H9 (cell line): ENCODE results near the gene CCDC187. TPM values are rescaled to one million over a fixed set of nuclear protein-coding genes. Genes with fewer than 3 reads are reported as not detected.

ENCODE experiments used
- DNase-seq: peaks from one replicate; pipeline ENCODE4 v3.0.0-alpha.2; 2017
- H2AFZ ChIP-seq: one replicate; pipeline ENCODE4 v1.6.1; 2013; ENCODE audit warnings: mild to moderate bottlenecking, low read length, control low read depth, moderate library complexity
- H2AK5ac ChIP-seq: 2 replicates; pipeline ENCODE4 v1.6.1; 2013; ENCODE audit warnings: low read length, control low read depth, mixed read lengths; ENCODE audit not compliant: insufficient read length
- H2BK120ac ChIP-seq: one replicate; pipeline ENCODE4 v1.6.1; 2013; ENCODE audit warnings: low read depth, mild to moderate bottlenecking, low read length, control low read depth, inconsistent platforms; ENCODE audit not compliant: poor library complexity, severe bottlenecking
- H2BK12ac ChIP-seq: 2 replicates; pipeline ENCODE4 v1.6.1; 2013; ENCODE audit warnings: low read length, control low read depth, mixed read lengths, low read depth; ENCODE audit not compliant: insufficient read length
- H2BK15ac ChIP-seq: 2 replicates; pipeline ENCODE4 v1.6.1; 2013; ENCODE audit warnings: low read depth, low read length, control low read depth
- H2BK20ac ChIP-seq: one replicate; pipeline ENCODE4 v1.6.1; 2013; ENCODE audit warnings: low read depth, mild to moderate bottlenecking, low read length, control low read depth, inconsistent platforms; ENCODE audit not compliant: poor library complexity, severe bottlenecking
- H2BK5ac ChIP-seq: 2 replicates; pipeline ENCODE4 v1.6.1; 2013; ENCODE audit warnings: low read length, control low read depth, mixed read lengths; ENCODE audit not compliant: insufficient read length
- H3K14ac ChIP-seq: 2 replicates; pipeline ENCODE4 v1.6.1; 2013; ENCODE audit warnings: low read length, control low read depth; ENCODE audit not compliant: insufficient read depth
- H3K18ac ChIP-seq: 2 replicates; pipeline ENCODE4 v1.6.1; 2013; ENCODE audit warnings: low read depth, mild to moderate bottlenecking, mixed read lengths, low read length, control low read depth; ENCODE audit not compliant: insufficient read length
- H3K23ac ChIP-seq: 2 replicates; pipeline ENCODE4 v1.6.1; 2013; ENCODE audit warnings: low read length, control low read depth, mixed read lengths, low read depth; ENCODE audit not compliant: insufficient read length
- H3K23me2 ChIP-seq: 2 replicates; pipeline ENCODE4 v1.6.1; 2013; ENCODE audit warnings: low read depth, mild to moderate bottlenecking, mixed read lengths, low read length, control low read depth; ENCODE audit not compliant: insufficient read length, poor library complexity, severe bottlenecking
- H3K27ac ChIP-seq: 2 replicates; pipeline ENCODE4 v1.5.1; 2013; ENCODE audit warnings: low read length, control low read depth, mixed read lengths, low read depth; ENCODE audit not compliant: insufficient read length
- H3K27me3 ChIP-seq: 2 replicates; pipeline ENCODE4 v1.6.1; 2013; ENCODE audit warnings: low read length, control low read depth, inconsistent platforms; ENCODE audit not compliant: insufficient read depth
- H3K4ac ChIP-seq: 2 replicates; pipeline ENCODE4 v1.6.1; 2013; ENCODE audit warnings: low read depth, mild to moderate bottlenecking, control low read depth, inconsistent platforms, low read length, moderate library complexity
- H3K4me1 ChIP-seq: 2 replicates; pipeline ENCODE4 v1.6.1; 2013; ENCODE audit warnings: low read length, control low read depth, inconsistent platforms; ENCODE audit not compliant: insufficient read depth
- H3K4me2 ChIP-seq: 2 replicates; pipeline ENCODE4 v1.6.1; 2013; ENCODE audit warnings: low read length, control low read depth, mixed read lengths; ENCODE audit not compliant: insufficient read length, insufficient read depth
- H3K56ac ChIP-seq: 2 replicates; pipeline ENCODE4 v1.6.1; 2013; ENCODE audit warnings: low read depth, mild to moderate bottlenecking, mixed read lengths, low read length, control low read depth; ENCODE audit not compliant: insufficient read length
- H3K79me1 ChIP-seq: 2 replicates; pipeline ENCODE4 v1.6.1; 2013; ENCODE audit warnings: low read depth, mild to moderate bottlenecking, moderate library complexity, low read length, control low read depth, inconsistent platforms; ENCODE audit not compliant: insufficient read depth, poor library complexity, severe bottlenecking
- H3K79me2 ChIP-seq: 2 replicates; pipeline ENCODE4 v1.6.1; 2013; ENCODE audit warnings: low read length, control low read depth, inconsistent platforms; ENCODE audit not compliant: insufficient read depth
- H3K9ac ChIP-seq: 2 replicates; pipeline ENCODE4 v1.6.1; 2013; ENCODE audit warnings: low read length, control low read depth, mixed read lengths; ENCODE audit not compliant: insufficient read length; ENCODE audit errors: extremely low read depth
- H3K9me3 ChIP-seq: one replicate; pipeline ENCODE4 v1.6.1; 2013; ENCODE audit warnings: low read depth, low read length, inconsistent platforms; ENCODE audit not compliant: control insufficient read depth
- H3T11ph ChIP-seq: one replicate; pipeline ENCODE4 v1.6.1; 2013; ENCODE audit warnings: mild to moderate bottlenecking, low read length, control low read depth, inconsistent platforms
- H4K20me1 ChIP-seq: one replicate; pipeline ENCODE4 v1.6.1; 2013; ENCODE audit not compliant: control insufficient read depth, insufficient read length, insufficient read depth
- H4K5ac ChIP-seq: 2 replicates; pipeline ENCODE4 v1.6.1; 2013; ENCODE audit warnings: low read depth, mild to moderate bottlenecking, mixed read lengths, low read length, control low read depth; ENCODE audit not compliant: insufficient read length
- H4K8ac ChIP-seq: replicated peaks from 2 replicates; pipeline ENCODE4 v1.6.1; 2013; ENCODE audit warnings: low read length, control low read depth, mixed read lengths, low read depth; ENCODE audit not compliant: insufficient read length
- H4K91ac ChIP-seq: 2 replicates; pipeline ENCODE4 v1.6.1; 2013; ENCODE audit warnings: low read depth, mild to moderate bottlenecking, moderate library complexity, mixed read lengths, low read length, control low read depth; ENCODE audit not compliant: insufficient read length
- H3K27ac Mint-ChIP-seq, 3 experiments: 2 replicates in 2 of 3; 3 replicates in 1 of 3; pipeline ENCODE4 v1.8.0; 2020 to 2021; ENCODE audit warnings: mixed read lengths in 3 of 3, mild to moderate bottlenecking in 1 of 3, moderate library complexity in 1 of 3
- H3K27me3 Mint-ChIP-seq: 2 replicates; pipeline ENCODE4 v1.8.0; 2021; ENCODE audit warnings: low read depth, mild to moderate bottlenecking, moderate library complexity, mixed read lengths
- H3K36me3 Mint-ChIP-seq, 3 experiments: 2 replicates in 2 of 3; 3 replicates in 1 of 3; pipeline ENCODE4 v1.8.0; 2020 to 2021; ENCODE audit warnings: low read depth in 3 of 3, mixed read lengths in 3 of 3; ENCODE audit not compliant: insufficient read depth in 1 of 3
- H3K4me1 Mint-ChIP-seq, 2 experiments: 2 replicates each; pipeline ENCODE4 v1.8.0; 2020; ENCODE audit warnings: mixed read lengths in 2 of 2
- H3K4me3 Mint-ChIP-seq, 2 experiments: 2 replicates in 1 of 2; 3 replicates in 1 of 2; pipeline ENCODE4 v1.8.0; 2020 to 2021; ENCODE audit warnings: mild to moderate bottlenecking in 2 of 2, mixed read lengths in 2 of 2, moderate library complexity in 1 of 2
- H3K9me3 Mint-ChIP-seq, 2 experiments: 2 replicates in 1 of 2; 3 replicates in 1 of 2; pipeline ENCODE4 v1.8.0; 2020; ENCODE audit warnings: mild to moderate bottlenecking in 2 of 2, mixed read lengths in 2 of 2, moderate library complexity in 1 of 2
- WGBS: extraction: QIAGEN DNeasy Blood & Tissue Kit; methylation state at CpG from one replicate; pipeline ENCODE4 v1.1.7; 2013; ENCODE audit warnings: missing lambda C conversion rate, low lambda C conversion rate, mixed read lengths; ENCODE audit not compliant: insufficient read length; ENCODE audit errors: extremely low coverage; 5-methylcytosine and 5-hydroxymethylcytosine counted together
- total RNA-seq: library from RNA; stranded (reverse); gene quantifications from 2 replicates; pipeline ENCODE4 v1.2.1, GENCODE V29; 2021
- TF ChIP-seq, protein P1 (sequence below): fragments of 200-600 bp; sonication (generic); conservative IDR thresholded peaks from 3 replicates; pipeline ENCODE4 v1.8.0; 2021; ENCODE audit warnings: antibody characterized with exemption, mild to moderate bottlenecking

The CCDC187 gene
- total RNA-seq, 1 experiment from 2014 or later, result 0.07 TPM

DNA sequence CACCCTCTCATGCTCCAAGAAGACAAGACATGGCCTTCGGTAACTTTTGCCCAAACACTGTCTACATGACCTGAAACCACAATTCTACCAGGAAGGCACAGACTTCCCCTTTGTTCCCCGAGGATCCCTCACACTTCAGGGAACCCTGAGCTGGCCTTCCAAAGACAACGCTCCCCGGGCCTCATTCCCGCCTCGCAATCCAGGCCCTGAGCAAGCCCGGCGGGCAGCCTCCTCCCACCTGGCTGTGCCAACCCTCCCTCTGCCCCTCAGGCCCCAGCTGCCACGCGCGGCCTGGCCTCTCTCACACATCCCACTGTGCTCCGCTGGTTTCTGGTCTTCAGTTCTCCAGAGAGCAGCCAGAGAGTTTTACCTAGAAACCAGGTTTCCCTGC is 65.6 kb downstream of the CCDC187 start:
- Histone ChIP-seq H2AFZ (no peak overlapping the region), H3K79me2 (peaks cover 24% of the 10 kb centered on the region; the same call in 1 of the 2 replicates), H3K4me1 (no peaks in the 10 kb centered on the region), H3K27me3 (no peaks in the 10 kb centered on the region), H3K23ac (no peak overlapping the region), H4K91ac (no peak overlapping the region), H3K27ac (no peak overlapping the region), H3K9ac (no peak overlapping the region), H3K14ac (no peak overlapping the region), H3K56ac (no peak overlapping the region), H3K23me2 (no peaks in the 10 kb centered on the region), H2AK5ac (no peak overlapping the region), H3K18ac (no peak overlapping the region), H3K4me2 (no peak overlapping the region), H4K8ac (no peak overlapping the region), H2BK120ac (no peak overlapping the region), H2BK15ac (no peak overlapping the region), H2BK20ac (no peak overlapping the region), H3K9me3 (no peaks in the 10 kb centered on the region), H3K4ac (no peak overlapping the region), H3K79me1 (peaks cover 13% of the 10 kb centered on the region), H3T11ph (no peak overlapping the region), H2BK12ac (no peak overlapping the region), H4K5ac (no peak overlapping the region), H2BK5ac (no peak overlapping the region), H4K20me1 (peaks cover 6% of the 10 kb centered on the region)
- H3K27ac Mint-ChIP-seq, result peak overlapping the region; percentile 62 to 90 (median 66); a peak in 4 of 7 replicates
- no peak for DNase-seq
- no CpG with 5 or more reads among the region's 12 CpGs for WGBS
- TF ChIP-seq, protein P1, sequence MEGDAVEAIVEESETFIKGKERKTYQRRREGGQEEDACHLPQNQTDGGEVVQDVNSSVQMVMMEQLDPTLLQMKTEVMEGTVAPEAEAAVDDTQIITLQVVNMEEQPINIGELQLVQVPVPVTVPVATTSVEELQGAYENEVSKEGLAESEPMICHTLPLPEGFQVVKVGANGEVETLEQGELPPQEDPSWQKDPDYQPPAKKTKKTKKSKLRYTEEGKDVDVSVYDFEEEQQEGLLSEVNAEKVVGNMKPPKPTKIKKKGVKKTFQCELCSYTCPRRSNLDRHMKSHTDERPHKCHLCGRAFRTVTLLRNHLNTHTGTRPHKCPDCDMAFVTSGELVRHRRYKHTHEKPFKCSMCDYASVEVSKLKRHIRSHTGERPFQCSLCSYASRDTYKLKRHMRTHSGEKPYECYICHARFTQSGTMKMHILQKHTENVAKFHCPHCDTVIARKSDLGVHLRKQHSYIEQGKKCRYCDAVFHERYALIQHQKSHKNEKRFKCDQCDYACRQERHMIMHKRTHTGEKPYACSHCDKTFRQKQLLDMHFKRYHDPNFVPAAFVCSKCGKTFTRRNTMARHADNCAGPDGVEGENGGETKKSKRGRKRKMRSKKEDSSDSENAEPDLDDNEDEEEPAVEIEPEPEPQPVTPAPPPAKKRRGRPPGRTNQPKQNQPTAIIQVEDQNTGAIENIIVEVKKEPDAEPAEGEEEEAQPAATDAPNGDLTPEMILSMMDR, result no peak
- H3K4me3 Mint-ChIP-seq, result no peak overlapping the region
- no peaks in the 10 kb centered on the region for H3K27me3 Mint-ChIP-seq
- peaks cover 11 to 28% (median 22%) of the 10 kb centered on the region in 3 experiments for H3K36me3 Mint-ChIP-seq
- peaks cover 23 to 26% of the 10 kb centered on the region in 2 experiments for H3K4me1 Mint-ChIP-seq
- H3K9me3 Mint-ChIP-seq, result no peaks in the 10 kb centered on the region
